Left renal pelvis (tissue), 4 donors: ENCODE measurements around the gene FAM124B. TPM values are rescaled to one million over a fixed set of nuclear protein-coding genes. Genes with fewer than 3 reads are reported as not detected.

Source experiments
- DNase-seq, 4 donors: peaks; one replicate each; pipeline ENCODE4 v3.0.0-alpha.2; 2013; ENCODE audit warnings: low read depth in 4 of 4, low spot score in 3 of 4
- polyA plus RNA-seq, 4 donors: library from polyadenylated mRNA; unstranded; fragments of 120-200 nt; gene quantifications; one replicate each; pipeline ENCODE4 v1.2.1, GENCODE V29; 2013; ENCODE audit not compliant: insufficient read length in 4 of 4

The FAM124B gene
- polyA plus RNA-seq, 4 donors = 2.1 to 3.4 (median 2.6) TPM

GRCh38 chr2:224347176-224348051 is 54.5 kb downstream of the FAM124B start:
- no peak for DNase-seq

GRCh38 chr2:224345492-224345891 is 56.4 kb downstream of the FAM124B start:
- DNase-seq = no peak

- DNase-seq = no peak
These were observed 58.7 kb downstream of the FAM124B start for GRCh38 chr2:224343226-224343625.

GRCh38 chr2:224335991-224336390 is 65.9 kb downstream of the FAM124B start:
- no peak for DNase-seq

GRCh38 chr2:224334726-224335125 is 67.2 kb downstream of the FAM124B start:
- no peak for DNase-seq

- DNase-seq = no peak
These were observed 68.0 kb downstream of the FAM124B start for GRCh38 chr2:224333726-224334482.

GRCh38 chr2:224331698-224332097 is 70.2 kb downstream of the FAM124B start:
- no peak for DNase-seq

GRCh38 chr2:224328798-224329197 is 73.1 kb downstream of the FAM124B start:
- DNase-seq = no peak

Other genes starting within 250 kb of the FAM124B start
- gene CUL3, start 183.3 kb upstream of the FAM124B start, polyA plus RNA-seq = 100 to 1,000 TPM in 3 of 4 donors, 10 to 100 TPM in 1; 92.3 to 139 (median 116) TPM